ENCODE results near the gene PDHX.

PDHX gene

DNA sequence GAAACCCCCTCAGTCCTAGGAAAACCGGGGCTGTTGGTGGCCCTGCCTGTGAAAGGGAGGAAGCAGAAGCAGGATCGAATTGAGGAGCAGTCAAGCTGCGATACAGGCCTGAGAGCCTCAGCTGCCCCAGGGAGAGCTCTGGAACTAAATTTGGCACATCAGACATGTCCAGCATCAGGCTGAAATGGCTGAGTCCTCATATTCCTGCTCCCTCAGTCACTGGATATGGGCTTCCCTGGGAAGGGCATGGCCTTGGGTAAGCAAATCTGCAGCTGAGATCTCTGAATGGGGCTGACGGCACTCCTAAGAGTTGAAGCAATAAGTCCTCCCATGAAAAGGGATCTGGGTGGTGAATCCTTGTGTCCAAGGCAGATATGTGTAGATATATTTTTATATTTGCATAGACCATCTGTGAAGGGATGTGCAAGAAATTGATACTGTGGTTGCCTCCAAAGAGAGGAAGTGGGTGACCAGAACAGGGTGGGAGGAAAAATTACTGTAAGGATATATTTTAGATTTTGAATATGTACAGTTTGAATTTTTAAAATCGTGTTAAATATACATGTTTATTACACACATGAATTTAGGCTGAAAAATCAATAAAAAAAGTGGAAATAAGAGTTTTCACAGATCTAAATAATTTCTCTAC lies 45.7 kb upstream of the PDHX start (continued):
- TF ChIP-seq RARB (CRISPR knock-in tag; IDR thresholded peaks at IDR 0.05), result no peak
- no peak for TF ChIP-seq OSR1 (CRISPR knock-in tag; IDR thresholded peaks at IDR 0.05)
- no peak for TF ChIP-seq ARNTL (CRISPR knock-in tag; IDR thresholded peaks at IDR 0.05; ENCODE audit: borderline replicate concordance, low read depth)
- no peak for TF ChIP-seq ZNF8 (CRISPR knock-in tag; IDR thresholded peaks at IDR 0.05)
- TF ChIP-seq ZC3H10 (CRISPR knock-in tag; IDR thresholded peaks at IDR 0.05), result no peak
- no peak for TF ChIP-seq ZFP3 (CRISPR knock-in tag; IDR thresholded peaks at IDR 0.05)
- no peak for TF ChIP-seq TOX (CRISPR knock-in tag; IDR thresholded peaks at IDR 0.05; ENCODE audit: borderline replicate concordance)
- no peak for TF ChIP-seq ZNF565 (CRISPR knock-in tag; conservative IDR thresholded peaks at IDR 0.05; ENCODE audit: low read depth)
- no peak for TF ChIP-seq PPARA (CRISPR knock-in tag; IDR thresholded peaks at IDR 0.05; ENCODE audit: borderline replicate concordance)
- TF ChIP-seq CSDC2 (CRISPR knock-in tag; IDR thresholded peaks at IDR 0.05), result no peak
- TF ChIP-seq TCF4 (CRISPR knock-in tag; IDR thresholded peaks at IDR 0.05; ENCODE audit: borderline replicate concordance), result no peak
- no peak for TF ChIP-seq ESRRG (CRISPR knock-in tag; IDR thresholded peaks at IDR 0.05)

DNA sequence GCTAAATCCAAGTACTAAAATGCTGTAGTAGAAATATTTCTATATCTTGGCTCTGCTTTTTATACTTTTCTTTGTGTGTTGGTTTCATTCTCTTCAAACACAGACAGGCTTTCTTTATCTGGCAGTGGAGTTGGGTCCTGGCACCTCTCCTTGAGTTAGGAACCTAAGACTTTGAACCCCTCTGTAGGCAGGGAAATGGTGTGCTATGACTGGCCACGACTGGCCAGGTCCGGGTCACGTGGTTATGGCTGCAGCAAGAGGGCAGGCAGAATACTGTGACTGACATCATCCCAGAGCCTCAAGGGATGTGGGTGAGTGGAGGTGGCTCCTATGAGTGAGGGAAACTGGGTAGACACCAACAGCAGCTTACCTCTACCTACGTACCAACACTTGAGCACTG lies 42.2 kb upstream of the PDHX start:
- no peak for ATAC-seq
- no peak for TF ChIP-seq ZFP3 (CRISPR knock-in tag; IDR thresholded peaks at IDR 0.05)
- TF ChIP-seq, protein P1, sequence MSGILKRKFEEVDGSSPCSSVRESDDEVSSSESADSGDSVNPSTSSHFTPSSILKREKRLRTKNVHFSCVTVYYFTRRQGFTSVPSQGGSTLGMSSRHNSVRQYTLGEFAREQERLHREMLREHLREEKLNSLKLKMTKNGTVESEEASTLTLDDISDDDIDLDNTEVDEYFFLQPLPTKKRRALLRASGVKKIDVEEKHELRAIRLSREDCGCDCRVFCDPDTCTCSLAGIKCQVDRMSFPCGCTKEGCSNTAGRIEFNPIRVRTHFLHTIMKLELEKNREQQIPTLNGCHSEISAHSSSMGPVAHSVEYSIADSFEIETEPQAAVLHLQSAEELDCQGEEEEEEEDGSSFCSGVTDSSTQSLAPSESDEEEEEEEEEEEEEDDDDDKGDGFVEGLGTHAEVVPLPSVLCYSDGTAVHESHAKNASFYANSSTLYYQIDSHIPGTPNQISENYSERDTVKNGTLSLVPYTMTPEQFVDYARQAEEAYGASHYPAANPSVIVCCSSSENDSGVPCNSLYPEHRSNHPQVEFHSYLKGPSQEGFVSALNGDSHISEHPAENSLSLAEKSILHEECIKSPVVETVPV (CRISPR knock-in tag; IDR thresholded peaks at IDR 0.05), result no peak
- no peak for TF ChIP-seq SNAI2 (CRISPR knock-in tag; IDR thresholded peaks at IDR 0.05)
- no peak for TF ChIP-seq OSR1 (CRISPR knock-in tag; IDR thresholded peaks at IDR 0.05)
- TF ChIP-seq TCF4 (CRISPR knock-in tag; IDR thresholded peaks at IDR 0.05; ENCODE audit: borderline replicate concordance), result no peak
- no peak for TF ChIP-seq ZNF565 (CRISPR knock-in tag; conservative IDR thresholded peaks at IDR 0.05; ENCODE audit: low read depth)
- TF ChIP-seq ZC3H10 (CRISPR knock-in tag; IDR thresholded peaks at IDR 0.05), result no peak
- TF ChIP-seq, protein P2, sequence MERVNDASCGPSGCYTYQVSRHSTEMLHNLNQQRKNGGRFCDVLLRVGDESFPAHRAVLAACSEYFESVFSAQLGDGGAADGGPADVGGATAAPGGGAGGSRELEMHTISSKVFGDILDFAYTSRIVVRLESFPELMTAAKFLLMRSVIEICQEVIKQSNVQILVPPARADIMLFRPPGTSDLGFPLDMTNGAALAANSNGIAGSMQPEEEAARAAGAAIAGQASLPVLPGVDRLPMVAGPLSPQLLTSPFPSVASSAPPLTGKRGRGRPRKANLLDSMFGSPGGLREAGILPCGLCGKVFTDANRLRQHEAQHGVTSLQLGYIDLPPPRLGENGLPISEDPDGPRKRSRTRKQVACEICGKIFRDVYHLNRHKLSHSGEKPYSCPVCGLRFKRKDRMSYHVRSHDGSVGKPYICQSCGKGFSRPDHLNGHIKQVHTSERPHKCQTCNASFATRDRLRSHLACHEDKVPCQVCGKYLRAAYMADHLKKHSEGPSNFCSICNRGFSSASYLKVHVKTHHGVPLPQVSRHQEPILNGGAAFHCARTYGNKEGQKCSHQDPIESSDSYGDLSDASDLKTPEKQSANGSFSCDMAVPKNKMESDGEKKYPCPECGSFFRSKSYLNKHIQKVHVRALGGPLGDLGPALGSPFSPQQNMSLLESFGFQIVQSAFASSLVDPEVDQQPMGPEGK (CRISPR knock-in tag; IDR thresholded peaks at IDR 0.05; ENCODE audit: borderline replicate concordance), result no peak
- TF ChIP-seq TOX (CRISPR knock-in tag; IDR thresholded peaks at IDR 0.05; ENCODE audit: borderline replicate concordance), result no peak
- TF ChIP-seq, protein P3, sequence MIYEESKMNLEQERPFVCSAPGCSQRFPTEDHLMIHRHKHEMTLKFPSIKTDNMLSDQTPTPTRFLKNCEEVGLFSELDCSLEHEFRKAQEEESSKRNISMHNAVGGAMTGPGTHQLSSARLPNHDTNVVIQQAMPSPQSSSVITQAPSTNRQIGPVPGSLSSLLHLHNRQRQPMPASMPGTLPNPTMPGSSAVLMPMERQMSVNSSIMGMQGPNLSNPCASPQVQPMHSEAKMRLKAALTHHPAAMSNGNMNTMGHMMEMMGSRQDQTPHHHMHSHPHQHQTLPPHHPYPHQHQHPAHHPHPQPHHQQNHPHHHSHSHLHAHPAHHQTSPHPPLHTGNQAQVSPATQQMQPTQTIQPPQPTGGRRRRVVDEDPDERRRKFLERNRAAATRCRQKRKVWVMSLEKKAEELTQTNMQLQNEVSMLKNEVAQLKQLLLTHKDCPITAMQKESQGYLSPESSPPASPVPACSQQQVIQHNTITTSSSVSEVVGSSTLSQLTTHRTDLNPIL (CRISPR knock-in tag; IDR thresholded peaks at IDR 0.05; ENCODE audit: low read depth), result no peak
- TF ChIP-seq ZNF70 (CRISPR knock-in tag; IDR thresholded peaks at IDR 0.05), result no peak
- no peak for TF ChIP-seq ARNTL (CRISPR knock-in tag; IDR thresholded peaks at IDR 0.05; ENCODE audit: borderline replicate concordance, low read depth)
- TF ChIP-seq CSDC2 (CRISPR knock-in tag; IDR thresholded peaks at IDR 0.05), result no peak
- TF ChIP-seq PPARA (CRISPR knock-in tag; IDR thresholded peaks at IDR 0.05; ENCODE audit: borderline replicate concordance), result no peak
- no peak for TF ChIP-seq RARB (CRISPR knock-in tag; IDR thresholded peaks at IDR 0.05)

DNA sequence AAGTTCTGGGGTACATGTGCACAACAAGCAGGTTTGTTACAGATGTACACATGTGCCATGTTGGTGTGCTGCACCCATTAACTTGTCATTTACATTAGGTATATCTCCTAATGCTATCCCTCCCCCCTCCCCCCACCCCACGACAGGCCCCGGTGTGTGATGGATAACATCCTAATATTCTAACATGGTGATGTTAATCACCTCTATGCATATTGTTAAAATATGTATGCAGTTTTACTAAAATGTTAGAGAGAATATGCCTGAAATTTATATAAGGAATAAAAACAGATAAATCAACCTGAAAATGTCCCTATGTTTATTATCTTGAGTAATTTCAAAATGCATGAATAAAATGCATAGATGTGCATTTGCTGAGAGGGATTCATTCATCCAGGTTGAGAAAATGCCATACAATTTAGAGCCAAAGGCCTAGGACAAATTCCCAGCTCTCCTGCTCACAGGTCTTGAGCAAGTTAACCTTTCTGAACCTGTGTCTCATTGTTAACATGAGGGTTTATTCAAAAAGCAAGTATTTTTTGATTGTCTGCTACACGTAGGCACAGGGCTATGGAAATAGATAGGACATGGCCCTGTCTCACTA lies 38.9 kb upstream of the PDHX start:
- ATAC-seq, result no peak
- TF ChIP-seq ISL1 (CRISPR knock-in tag; IDR thresholded peaks at IDR 0.05) (no peak), SNAI2 (CRISPR knock-in tag; IDR thresholded peaks at IDR 0.05) (no peak), ZNF565 (CRISPR knock-in tag; conservative IDR thresholded peaks at IDR 0.05; ENCODE audit: low read depth) (no peak), PPARA (CRISPR knock-in tag; IDR thresholded peaks at IDR 0.05; ENCODE audit: borderline replicate concordance) (no peak), ESRRG (CRISPR knock-in tag; IDR thresholded peaks at IDR 0.05) (no peak), ZNF8 (CRISPR knock-in tag; IDR thresholded peaks at IDR 0.05) (no peak), ZNF70 (CRISPR knock-in tag; IDR thresholded peaks at IDR 0.05) (no peak), TOX (CRISPR knock-in tag; IDR thresholded peaks at IDR 0.05; ENCODE audit: borderline replicate concordance) (no peak), ARNTL (CRISPR knock-in tag; IDR thresholded peaks at IDR 0.05; ENCODE audit: borderline replicate concordance, low read depth) (no peak), ZC3H10 (CRISPR knock-in tag; IDR thresholded peaks at IDR 0.05) (no peak), ZFP3 (CRISPR knock-in tag; IDR thresholded peaks at IDR 0.05) (no peak), GLIS3 (CRISPR knock-in tag; IDR thresholded peaks at IDR 0.05) (no peak)
- TF ChIP-seq, protein P4, sequence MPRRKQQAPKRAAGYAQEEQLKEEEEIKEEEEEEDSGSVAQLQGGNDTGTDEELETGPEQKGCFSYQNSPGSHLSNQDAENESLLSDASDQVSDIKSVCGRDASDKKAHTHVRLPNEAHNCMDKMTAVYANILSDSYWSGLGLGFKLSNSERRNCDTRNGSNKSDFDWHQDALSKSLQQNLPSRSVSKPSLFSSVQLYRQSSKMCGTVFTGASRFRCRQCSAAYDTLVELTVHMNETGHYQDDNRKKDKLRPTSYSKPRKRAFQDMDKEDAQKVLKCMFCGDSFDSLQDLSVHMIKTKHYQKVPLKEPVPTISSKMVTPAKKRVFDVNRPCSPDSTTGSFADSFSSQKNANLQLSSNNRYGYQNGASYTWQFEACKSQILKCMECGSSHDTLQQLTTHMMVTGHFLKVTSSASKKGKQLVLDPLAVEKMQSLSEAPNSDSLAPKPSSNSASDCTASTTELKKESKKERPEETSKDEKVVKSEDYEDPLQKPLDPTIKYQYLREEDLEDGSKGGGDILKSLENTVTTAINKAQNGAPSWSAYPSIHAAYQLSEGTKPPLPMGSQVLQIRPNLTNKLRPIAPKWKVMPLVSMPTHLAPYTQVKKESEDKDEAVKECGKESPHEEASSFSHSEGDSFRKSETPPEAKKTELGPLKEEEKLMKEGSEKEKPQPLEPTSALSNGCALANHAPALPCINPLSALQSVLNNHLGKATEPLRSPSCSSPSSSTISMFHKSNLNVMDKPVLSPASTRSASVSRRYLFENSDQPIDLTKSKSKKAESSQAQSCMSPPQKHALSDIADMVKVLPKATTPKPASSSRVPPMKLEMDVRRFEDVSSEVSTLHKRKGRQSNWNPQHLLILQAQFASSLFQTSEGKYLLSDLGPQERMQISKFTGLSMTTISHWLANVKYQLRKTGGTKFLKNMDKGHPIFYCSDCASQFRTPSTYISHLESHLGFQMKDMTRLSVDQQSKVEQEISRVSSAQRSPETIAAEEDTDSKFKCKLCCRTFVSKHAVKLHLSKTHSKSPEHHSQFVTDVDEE (CRISPR knock-in tag; IDR thresholded peaks at IDR 0.05), result no peak
- TF ChIP-seq, protein P1 (CRISPR knock-in tag; IDR thresholded peaks at IDR 0.05), result no peak
- TF ChIP-seq, protein P5, sequence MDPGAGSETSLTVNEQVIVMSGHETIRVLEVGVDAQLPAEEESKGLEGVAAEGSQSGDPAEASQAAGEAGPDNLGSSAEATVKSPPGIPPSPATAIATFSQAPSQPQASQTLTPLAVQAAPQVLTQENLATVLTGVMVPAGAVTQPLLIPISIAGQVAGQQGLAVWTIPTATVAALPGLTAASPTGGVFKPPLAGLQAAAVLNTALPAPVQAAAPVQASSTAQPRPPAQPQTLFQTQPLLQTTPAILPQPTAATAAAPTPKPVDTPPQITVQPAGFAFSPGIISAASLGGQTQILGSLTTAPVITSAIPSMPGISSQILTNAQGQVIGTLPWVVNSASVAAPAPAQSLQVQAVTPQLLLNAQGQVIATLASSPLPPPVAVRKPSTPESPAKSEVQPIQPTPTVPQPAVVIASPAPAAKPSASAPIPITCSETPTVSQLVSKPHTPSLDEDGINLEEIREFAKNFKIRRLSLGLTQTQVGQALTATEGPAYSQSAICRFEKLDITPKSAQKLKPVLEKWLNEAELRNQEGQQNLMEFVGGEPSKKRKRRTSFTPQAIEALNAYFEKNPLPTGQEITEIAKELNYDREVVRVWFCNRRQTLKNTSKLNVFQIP (CRISPR knock-in tag; IDR thresholded peaks at IDR 0.05; ENCODE audit: borderline replicate concordance, low read depth), result no peak
- TF ChIP-seq, protein P3 (CRISPR knock-in tag; IDR thresholded peaks at IDR 0.05; ENCODE audit: low read depth), result no peak
